A549 (cell line): ENCODE measurements around the gene COQ8B.

Source experiments
- CEBPB ChIP-seq, 2 experiments: fragments of >200 bp in 1 of 2; sonication (Bioruptor Twin) in 1 of 2; formaldehyde crosslinking in 1 of 2; IDR thresholded peaks; 2 replicates each; pipeline ENCODE4 v1.6.1; 2012 to 2016
- CTCF ChIP-seq: fragments of >200 bp; sonication (Bioruptor Twin); formaldehyde crosslinking; IDR thresholded peaks from 3 replicates; pipeline ENCODE4 v1.5.1; 2016
- ESRRA ChIP-seq: fragments of 150-350 bp; IDR thresholded peaks from 2 replicates; pipeline ENCODE4 v1.6.1; 2014; ENCODE audit warnings: mild to moderate bottlenecking, low read length, borderline replicate concordance
- HMGXB4 ChIP-seq: fragments of 250-450 bp; sonication (Bioruptor Pico); IDR thresholded peaks from 2 replicates; pipeline ENCODE4 v1.5.0; 2021; ENCODE audit warnings: mild to moderate bottlenecking, moderate library complexity, borderline replicate concordance
- JUNB ChIP-seq: fragments of >200 bp; sonication (Bioruptor Twin); formaldehyde crosslinking; IDR thresholded peaks from 2 replicates; pipeline ENCODE4 v1.6.1; 2016
- MAFK ChIP-seq: fragments of 450-650 bp; IDR thresholded peaks from 2 replicates; pipeline ENCODE4 v1.6.1; 2014; ENCODE audit not compliant: partially characterized antibody
- POLR2A ChIP-seq: IDR thresholded peaks from 2 replicates; pipeline ENCODE4 v1.6.1; 2012; ENCODE audit warnings: mild to moderate bottlenecking, low read length
- TF ChIP-seq, protein P1 (sequence below): fragments of 150-350 bp; IDR thresholded peaks from 2 replicates; pipeline ENCODE4 v1.6.1; 2014; ENCODE audit warnings: low read depth, mild to moderate bottlenecking, low read length
- TF ChIP-seq, protein P2 (sequence below): fragments of 450-650 bp; IDR thresholded peaks from 2 replicates; pipeline ENCODE4 v1.6.1; 2014; ENCODE audit warnings: antibody characterized with exemption

- no peak for TF ChIP-seq CTCF
- TF ChIP-seq, protein P1, sequence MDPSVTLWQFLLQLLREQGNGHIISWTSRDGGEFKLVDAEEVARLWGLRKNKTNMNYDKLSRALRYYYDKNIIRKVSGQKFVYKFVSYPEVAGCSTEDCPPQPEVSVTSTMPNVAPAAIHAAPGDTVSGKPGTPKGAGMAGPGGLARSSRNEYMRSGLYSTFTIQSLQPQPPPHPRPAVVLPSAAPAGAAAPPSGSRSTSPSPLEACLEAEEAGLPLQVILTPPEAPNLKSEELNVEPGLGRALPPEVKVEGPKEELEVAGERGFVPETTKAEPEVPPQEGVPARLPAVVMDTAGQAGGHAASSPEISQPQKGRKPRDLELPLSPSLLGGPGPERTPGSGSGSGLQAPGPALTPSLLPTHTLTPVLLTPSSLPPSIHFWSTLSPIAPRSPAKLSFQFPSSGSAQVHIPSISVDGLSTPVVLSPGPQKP: no peak
- no peak for TF ChIP-seq CEBPB (IDR thresholded peaks at IDR 0.05)
- TF ChIP-seq POLR2A: no peak
- no peak for TF ChIP-seq JUNB
- TF ChIP-seq MAFK: no peak
- TF ChIP-seq, protein P2, sequence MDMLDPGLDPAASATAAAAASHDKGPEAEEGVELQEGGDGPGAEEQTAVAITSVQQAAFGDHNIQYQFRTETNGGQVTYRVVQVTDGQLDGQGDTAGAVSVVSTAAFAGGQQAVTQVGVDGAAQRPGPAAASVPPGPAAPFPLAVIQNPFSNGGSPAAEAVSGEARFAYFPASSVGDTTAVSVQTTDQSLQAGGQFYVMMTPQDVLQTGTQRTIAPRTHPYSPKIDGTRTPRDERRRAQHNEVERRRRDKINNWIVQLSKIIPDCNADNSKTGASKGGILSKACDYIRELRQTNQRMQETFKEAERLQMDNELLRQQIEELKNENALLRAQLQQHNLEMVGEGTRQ: no peak
- TF ChIP-seq ESRRA: no peak
- TF ChIP-seq HMGXB4 (CRISPR knock-in tag): no peak
Observed at GRCh38 chr19:40688309-40688708, 28.4 kb downstream of the COQ8B start.
